NCI-H524 treated with DMSO at 0.1 percent for 48 hours (cell line): Measurements from ENCODE around the gene TTN.

Experiments used
- DNase-seq: peaks from one replicate; lab custom pipeline; 2025; lab: John Stamatoyannopoulos, UW

The TTN gene

GRCh38 chr2:178811901-178812300, 4.7 kb upstream of the TTN start:
- DNase-seq, result no peak

- DNase-seq, result no peak
Observed at GRCh38 chr2:178811045-178811444, 3.8 kb upstream of the TTN start.

- no peak for DNase-seq
Observed at GRCh38 chr2:178810422-178810821, 3.2 kb upstream of the TTN start.

- DNase-seq, result no peak
Observed at GRCh38 chr2:178806543-178806942, 680 bp downstream of the TTN start.

- no peak for DNase-seq
Observed at GRCh38 chr2:178805457-178805856, 1.8 kb downstream of the TTN start.

- DNase-seq, result no peak
Observed at GRCh38 chr2:178804791-178805190, 2.4 kb downstream of the TTN start.

- DNase-seq, result no peak
Observed at GRCh38 chr2:178800510-178800909, 6.7 kb downstream of the TTN start.

GRCh38 chr2:178799305-178799704, 7.9 kb downstream of the TTN start:
- no peak for DNase-seq

- DNase-seq, result no peak
Observed at GRCh38 chr2:178796079-178796677, 11.0 kb downstream of the TTN start.

GRCh38 chr2:178787934-178788333, 19.3 kb downstream of the TTN start:
- DNase-seq, result no peak

GRCh38 chr2:178787155-178787554, 20.1 kb downstream of the TTN start:
- DNase-seq, result no peak

- no peak for DNase-seq
Observed at GRCh38 chr2:178783889-178784288, 23.3 kb downstream of the TTN start.

- no peak for DNase-seq
Observed at GRCh38 chr2:178782236-178782635, 25.0 kb downstream of the TTN start.

GRCh38 chr2:178777577-178777976, 29.6 kb downstream of the TTN start:
- no peak for DNase-seq

GRCh38 chr2:178776751-178777150, 30.5 kb downstream of the TTN start:
- no peak for DNase-seq

- DNase-seq, result no peak
Observed at GRCh38 chr2:178775975-178776374, 31.2 kb downstream of the TTN start.

GRCh38 chr2:178770518-178770917, 36.7 kb downstream of the TTN start:
- DNase-seq, result no peak

- DNase-seq, result no peak
Observed at GRCh38 chr2:178767094-178768060, 39.8 kb downstream of the TTN start.

- no peak for DNase-seq
Observed at GRCh38 chr2:178764097-178764496, 43.1 kb downstream of the TTN start.

GRCh38 chr2:178761759-178762371, 45.4 kb downstream of the TTN start:
- no peak for DNase-seq

GRCh38 chr2:178756843-178757242, 50.4 kb downstream of the TTN start:
- DNase-seq, result no peak

GRCh38 chr2:178756343-178756742, 50.9 kb downstream of the TTN start:
- DNase-seq, result no peak

GRCh38 chr2:178747767-178748166, 59.5 kb downstream of the TTN start:
- DNase-seq, result no peak
